NCI-H526 treated with DMSO at 0.1 percent for 48 hours (cell line): ENCODE measurements around the gene DNER.
"Not testable (repeated sequence)": the region's sequence is repeated elsewhere in the genome, so short reads cannot be mapped to it uniquely, and the experiment has no call there.

Source experiments
- DNase-seq: peaks from one replicate; lab custom pipeline; 2025; lab: John Stamatoyannopoulos, UW

DNER gene

DNA sequence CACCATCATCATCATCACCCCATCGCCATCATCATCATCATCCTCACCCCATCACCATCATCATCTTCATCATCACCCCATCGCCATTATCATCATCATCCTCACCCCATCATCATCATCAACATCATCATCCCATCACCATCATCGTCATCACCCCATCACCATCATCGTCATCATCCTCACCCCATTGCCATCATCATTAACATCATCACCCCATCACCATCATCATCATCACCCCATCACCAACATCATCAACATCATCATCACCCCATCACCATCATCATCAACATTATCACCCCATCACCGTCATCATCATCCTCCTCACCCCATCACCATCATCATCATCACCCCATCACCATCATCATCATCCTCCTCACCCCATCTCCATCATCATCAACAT is 151.0 kb downstream of the DNER start:
- no peak for DNase-seq

DNA sequence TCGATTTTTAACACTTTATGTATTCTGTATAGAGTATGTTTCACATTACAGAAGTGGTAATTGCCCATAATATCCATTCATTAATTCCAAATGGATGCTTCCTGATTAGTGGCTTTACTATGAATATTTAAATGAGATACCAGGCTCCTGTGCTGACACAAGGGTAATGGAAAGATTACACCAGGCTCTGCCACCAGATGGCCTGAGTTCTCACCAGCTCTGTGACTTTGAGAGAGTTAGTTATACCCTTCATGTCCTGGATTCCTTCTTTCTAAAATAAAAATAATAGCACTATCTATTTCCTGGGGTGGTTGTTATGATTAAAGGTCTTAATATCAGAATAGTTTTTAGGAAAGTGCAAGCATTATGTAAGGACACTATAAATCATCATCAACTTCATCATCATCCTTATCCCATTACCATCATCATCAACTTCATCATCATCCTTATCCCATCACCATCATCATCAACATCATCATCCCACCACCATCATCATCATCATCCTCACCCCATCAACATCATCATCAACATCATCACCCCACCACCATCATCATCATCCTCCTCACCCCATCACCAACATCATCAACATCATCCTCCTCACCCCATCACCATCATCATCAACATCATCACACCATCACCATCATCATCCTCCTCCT is 151.8 kb downstream of the DNER start:
- no peak for DNase-seq

DNA sequence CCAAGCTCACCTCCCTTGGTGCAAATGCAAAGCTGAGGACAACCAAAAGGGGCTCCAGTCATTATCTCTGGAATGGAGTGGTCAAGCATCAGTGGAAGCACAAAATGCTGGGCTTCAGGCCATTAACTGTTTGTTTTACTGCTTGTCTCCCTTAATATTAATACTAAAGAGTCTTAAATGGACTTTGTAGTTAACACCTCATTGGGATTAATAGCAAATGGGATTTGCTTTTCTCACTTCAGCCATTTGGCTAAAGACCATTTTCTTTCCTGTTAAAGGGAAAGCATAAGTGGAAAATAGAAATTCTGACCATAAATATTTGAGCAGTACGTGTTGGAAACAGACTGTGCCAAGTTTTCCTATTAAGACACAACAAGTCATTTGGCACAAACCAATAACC is 154.4 kb downstream of the DNER start:
- no peak for DNase-seq

DNA sequence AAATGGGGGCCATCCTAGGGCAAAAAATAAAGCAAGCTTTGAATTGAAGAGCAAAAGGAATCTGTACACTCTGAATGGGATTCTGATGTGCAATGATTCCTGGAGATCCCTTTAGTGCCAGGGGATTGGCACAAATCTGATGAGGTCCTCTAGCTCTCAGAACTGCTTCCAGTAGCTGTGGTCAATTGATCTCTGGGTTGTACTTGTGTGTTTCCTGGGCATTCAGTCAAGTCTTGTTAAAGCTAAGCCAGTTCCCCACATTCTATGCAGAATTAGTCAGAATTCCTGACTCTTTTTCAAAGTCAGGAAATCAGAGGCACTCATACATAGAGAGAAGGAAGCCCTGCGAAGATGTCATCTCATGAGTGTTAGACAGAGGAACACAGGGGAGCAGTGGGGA is 161.3 kb downstream of the DNER start:
- no peak for DNase-seq

DNA sequence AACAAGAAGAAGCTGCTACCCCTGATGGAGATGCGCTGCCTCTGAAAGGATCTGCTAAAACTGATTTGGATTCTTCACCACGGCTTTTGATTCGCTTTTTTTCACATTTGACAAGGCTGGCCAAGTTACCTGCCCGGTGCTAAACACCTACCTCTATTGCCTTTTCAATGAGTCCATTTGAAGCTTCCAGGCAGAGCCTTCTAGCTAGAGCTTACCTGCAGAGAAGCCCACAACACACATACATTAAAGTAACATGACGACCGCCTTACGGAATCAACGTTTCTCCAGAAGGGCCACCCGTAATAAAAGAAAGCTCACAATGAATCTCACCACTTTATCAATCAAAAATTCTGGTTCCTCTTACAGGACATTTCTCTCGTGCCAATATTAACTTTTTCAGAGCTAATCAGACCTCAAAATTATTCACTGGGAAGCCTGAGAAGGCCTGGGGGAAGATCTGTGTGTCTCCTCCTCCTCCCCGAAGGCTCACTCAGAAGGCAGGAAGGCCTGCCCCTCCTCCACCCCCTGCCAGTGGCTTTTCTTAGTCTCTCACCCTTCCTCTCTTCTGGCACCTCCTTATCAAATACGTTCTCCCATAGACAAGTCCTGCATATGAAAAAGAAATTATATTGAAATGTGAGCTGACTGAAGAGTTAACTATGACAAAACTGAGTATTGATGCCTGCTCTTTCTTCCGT is 171.0 kb downstream of the DNER start:
- DNase-seq = no peak

DNA sequence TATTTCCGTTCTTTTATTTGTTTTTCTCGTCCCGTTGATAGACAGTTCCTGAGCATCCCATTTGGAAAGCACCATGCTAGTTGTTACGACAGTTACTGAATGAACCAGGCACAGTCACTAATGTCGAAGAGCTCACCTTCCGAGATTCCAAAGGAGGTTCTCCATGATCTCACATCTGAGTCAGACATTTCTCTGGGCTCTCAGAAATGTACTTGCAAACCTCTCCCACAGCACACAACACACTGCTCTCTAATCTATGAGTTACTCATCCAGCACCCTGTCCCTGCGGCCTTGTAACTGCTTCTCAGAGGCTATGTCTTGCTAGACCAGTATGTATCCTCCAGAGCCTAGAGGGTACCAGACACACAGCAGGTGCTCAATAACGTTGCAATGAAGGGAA is 174.7 kb downstream of the DNER start:
- DNase-seq = no peak

DNA sequence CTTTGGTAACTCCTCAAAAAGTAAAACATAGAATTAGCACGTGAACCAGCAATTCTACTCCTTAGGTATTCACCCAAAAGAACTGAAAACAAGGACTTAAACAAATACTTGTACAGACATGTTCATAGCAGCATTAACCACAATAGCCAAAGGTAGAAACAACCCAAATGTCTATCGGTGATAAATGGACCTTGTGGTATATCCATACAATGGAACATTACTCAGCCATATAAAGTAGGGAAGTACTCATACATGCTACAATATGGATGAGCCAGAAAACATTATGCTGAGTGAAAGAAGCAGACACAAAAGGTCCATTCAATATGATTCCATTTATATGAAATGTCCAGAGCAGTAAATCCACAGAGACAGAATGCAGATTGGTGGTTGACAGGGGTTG is 182.8 kb downstream of the DNER start:
- DNase-seq = no peak

DNA sequence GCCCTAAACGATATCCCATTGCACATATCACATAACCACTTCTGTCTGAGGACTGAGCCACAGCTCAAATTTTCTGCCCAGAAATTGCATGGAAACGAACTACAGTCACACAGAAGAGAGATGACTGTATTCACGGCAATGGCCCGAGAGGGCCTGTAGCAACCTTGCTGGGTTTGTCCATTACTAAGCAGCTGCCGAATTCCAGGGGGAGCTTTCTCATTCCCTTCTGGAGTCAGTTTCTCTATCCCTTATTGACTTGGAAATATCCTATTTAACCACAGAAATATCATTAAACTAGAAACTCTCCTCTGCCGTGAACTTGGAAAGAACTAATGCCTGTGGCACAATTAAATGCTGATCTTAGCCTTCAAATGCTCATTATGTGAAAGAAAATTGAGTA is 183.9 kb downstream of the DNER start:
- DNase-seq = no peak

DNA sequence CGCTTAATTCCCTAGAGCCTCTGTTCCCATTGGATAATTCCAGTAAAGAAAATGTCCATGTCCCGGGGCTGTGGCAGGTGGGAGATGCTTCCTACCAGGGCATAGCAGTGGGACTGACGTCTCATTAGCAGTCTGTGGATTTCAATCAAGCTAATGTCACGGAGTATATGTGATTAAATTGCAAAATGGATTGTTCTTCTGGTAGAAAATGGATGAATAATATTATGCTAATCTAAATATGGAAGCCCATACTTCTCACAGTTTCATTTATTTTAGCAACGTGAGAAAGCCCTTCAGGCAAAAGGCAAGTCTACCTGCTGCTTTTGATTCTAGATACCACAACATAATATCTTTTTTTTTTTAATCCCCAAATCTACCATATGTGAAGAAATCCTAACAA is 185.5 kb downstream of the DNER start:
- no peak for DNase-seq

DNA sequence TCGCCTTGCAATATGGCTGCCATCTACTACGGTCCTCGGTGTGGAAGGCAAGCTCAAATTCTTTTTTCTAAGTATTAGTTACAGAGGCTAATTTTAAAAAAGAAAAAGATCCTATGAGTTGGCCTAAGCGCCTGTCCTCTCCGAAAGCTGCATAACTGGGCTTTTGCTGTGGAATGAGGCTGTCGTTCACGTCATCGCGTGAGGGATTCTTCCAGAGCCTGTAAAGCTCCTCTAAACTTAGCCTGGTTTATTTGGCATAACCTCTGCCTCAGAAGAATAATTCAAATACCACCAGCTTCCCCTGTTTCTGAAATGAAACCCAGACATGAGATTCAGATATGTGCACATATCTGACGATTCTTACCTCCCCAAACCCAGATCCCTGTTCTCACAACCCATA is 187.4 kb downstream of the DNER start:
- DNase-seq = no peak

DNA sequence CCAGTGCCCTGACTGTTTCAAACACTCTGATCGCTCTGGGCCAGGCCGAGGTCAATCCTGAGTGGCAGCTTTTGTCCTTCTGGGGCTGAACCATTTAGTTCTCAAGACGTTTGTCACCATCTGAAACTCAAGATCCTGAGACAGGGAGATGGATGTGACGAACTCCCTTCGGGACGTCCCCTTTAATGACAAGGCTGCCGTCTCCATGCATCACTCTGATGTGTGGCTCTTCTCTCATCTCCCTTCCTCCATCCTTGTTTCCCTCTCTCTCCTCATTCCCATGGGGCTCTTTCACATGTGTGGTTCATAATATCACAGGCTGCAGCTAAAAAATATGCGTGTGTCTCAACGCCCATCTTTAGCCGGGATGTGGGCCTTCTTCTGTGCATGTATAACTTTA is 189.6 kb downstream of the DNER start:
- DNase-seq = no peak

DNA sequence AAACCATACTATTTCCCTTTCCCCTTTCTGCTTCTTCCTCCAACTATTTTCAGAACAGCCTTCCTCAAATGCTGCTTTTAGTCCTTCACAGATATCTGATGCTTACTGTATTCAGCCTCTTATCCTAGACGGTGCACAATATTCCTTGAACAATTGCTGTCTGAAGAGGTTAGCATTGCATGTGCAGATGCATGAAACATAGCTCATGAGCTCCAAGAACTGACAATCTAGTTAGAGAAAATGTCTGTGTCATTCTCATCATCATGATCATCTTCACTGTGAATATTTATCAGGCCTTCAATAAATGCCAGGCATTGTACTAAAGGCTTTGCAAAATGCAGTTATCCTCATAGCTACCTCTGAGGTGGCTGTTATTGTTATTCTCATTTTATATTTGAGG is 190.7 kb downstream of the DNER start:
- DNase-seq = no peak

DNA sequence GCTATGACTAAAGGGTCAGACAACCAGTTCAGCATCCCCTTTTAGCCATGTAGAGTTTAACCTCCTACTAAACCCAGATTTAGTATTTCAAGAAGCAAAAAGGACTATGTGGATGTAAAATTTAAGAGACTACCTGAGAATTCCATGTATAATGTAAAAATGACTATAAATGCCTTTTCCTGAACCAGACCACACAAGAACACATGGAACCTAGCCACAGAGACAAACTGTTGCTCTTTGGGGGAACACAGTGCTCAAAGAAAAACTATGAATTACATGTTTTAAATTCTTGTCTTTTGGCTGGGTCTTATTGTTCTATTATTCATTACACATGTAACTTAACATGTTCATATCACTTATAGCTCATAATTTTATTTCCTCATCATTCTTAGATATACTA is 192.8 kb downstream of the DNER start:
- no peak for DNase-seq

DNA sequence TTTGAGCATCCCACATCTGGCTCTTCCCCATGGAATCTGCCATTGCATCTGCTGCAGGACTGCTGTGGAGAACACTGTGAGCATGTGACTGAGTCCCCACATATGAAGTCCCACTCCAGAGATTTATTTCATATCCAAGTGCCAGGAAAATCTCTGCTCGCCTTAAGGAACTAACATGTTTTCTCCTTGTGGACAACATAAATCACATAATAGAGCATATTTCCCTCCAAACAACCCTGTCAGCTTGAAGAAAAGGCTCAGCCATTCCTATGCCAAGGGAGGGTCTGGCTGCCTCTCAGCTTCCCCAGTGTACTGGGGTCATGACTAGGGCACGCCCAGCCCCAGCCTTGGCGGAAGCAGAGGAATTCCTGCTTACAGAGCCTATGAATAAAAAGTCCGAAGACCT is 193.7 kb downstream of the DNER start:
- DNase-seq = no peak

DNA sequence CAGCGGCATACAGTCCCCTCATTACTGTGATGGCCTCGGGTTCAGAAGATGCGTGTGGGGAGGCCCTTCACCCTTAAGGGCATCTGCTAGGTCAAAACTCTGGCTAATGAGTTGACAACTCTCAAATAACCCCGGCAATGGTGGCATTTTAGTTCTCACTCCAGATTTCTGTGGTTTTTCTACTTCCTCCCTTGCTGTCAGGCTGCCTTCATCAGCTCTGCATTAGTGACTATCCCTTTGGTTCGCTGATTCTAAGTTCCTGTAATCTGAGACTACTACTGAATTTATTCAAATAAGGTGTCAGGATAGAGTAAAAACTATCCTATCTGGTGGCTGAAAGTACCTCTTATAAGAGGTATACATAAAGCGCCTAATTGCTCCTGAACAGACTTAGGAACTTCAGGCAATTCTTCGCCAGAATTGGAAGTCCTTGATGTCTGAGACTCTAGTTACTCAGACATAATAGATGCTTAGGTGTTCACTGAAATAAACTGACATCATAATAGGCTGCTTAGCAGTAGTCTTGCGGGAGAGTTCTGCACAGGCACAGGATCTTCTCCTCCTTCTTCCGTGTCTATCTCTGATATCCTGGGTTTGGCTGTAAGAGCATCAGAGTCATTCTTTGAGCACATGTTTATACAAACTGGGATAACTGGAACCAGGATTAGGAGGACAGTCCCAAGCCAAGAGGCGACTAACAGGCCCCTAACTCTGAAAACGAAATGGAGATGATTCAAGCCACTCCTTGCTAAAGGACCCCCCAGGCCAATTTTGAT is 194.5 kb downstream of the DNER start:
- DNase-seq = no peak

DNA sequence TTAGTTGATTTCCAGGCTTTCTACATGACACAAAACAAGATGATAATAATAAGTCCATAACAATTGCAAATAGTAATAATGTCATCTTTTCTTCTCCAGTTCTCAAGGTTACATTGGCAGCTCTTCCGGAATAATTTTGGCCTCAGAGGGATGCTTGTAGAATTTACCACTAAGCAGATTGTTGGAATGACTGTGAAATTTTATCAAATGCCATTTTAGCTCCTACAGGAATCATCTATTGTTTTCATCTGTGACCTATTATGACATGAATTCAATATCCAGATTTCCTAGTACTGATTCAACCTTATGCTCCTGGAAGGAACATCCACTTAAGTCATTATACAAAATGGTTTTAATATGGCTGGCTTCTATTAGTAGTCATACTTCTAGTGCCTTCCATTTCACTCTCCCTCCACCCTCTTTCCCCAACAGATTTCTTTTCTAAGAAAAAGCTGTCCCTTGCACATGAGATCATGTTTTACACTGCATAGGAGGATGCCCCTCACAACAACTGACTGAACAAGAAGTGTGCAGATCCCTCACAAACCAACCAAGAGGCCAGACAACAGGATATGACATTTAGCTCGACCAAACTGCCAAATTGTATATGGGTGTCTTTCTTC is 200.0 kb downstream of the DNER start:
- no peak for DNase-seq

DNA sequence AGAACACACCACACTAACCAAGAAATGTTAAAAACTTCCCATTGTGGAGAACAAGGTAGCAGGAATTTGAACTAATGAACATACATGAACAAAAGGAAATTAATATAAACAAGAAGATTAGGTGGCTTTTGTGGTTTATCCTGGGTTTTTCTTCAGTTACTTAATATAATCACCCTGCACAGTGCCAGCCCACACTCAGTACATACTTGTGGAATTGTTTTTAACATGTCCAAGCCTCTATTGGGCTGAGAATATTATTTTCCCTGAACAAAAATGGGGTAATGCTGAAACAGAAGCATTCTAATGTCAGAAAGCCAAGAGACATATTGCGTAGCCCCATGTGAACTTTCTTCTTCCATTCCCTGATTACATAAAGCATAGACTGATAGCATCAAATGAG is 202.8 kb downstream of the DNER start:
- DNase-seq = no peak

DNA sequence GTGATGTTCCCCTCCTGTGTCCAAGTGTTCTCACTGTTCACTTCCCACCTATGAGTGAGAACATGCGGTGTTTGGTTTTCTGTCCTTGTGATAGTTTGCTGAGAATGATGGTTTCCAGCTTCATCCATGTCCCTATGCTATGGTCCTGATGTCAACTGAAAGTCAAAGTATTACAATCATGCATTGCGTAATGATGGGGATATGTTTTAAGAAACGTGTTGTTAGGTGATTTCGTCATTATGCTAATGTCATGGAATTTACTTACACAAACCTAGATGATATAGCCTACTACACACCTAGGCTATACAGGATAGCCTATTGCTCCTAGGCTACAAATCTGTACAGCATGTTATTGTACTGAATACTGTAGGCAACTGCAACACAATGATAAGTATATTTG is 207.7 kb downstream of the DNER start:
- not testable (repeated sequence) for DNase-seq

DNA sequence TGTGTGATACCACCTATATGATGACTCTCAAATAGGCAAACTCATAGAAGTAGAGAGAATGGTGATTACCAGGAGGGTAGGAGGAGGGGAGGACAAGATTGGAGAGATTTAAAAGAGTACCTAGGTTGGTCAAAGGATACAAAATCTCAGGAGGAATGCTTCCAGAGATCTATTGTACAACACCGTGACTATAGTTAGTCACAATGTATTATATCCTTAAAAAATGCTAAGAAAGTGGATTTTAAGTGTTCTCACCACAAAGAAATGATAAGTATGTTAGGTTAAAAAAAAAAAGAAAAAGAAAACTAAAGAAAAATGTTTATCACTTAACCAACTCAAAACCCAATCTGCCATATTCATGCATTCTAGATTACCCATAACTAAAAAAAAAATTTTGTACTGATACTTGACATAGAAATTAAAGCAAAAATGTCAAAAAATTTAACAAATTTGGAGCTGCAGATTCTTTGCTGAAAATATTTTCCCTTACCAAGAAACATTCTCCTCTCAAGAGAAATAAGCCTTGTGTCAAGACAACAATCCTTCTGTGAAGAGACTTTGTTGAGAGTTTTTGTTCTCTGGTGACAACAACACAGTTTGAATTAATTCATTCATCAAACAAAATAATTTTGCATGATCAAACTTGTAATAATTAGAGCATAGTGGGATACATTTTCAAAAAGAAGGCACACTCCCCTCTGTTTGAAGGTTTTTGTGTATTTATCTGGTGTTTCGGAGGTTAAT is 213.1 kb downstream of the DNER start:
- no peak for DNase-seq

DNA sequence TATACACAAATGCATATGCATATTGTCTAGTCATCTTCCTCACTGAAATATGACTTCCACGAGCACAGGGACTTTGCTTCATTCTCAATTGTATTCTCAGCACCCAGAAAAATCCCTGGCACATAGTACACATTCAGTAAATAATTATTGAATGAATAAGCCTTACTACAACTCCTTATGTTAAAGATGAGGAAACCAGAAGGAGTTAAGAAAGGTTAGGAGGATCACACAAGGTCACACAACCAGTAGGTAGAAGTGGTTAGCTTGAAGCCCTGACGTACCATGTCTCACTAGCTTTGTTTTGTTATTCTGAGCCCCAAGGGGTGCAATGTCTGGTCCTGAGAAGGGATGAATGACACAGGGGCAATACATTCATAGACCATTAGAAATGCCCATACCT is 222.3 kb downstream of the DNER start:
- no peak for DNase-seq

DNA sequence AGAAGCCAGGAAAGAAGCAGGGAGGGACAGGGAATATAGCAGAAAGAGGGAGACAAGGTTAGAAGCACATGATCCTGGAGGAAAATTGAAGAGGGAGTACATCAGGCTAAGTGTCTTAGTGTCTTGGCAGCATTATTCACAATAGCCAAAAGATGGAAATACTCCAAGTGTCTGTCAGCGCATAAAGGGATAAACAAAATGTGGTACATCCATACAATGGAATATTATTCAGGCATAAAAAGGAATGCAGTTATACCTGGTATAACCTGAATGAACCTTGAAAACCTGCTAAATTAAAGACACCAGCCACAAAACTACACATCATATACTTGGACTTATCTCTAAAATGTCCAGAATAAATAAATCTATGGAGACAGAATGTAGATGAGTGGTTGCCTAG is 224.2 kb downstream of the DNER start:
- DNase-seq = no peak

DNA sequence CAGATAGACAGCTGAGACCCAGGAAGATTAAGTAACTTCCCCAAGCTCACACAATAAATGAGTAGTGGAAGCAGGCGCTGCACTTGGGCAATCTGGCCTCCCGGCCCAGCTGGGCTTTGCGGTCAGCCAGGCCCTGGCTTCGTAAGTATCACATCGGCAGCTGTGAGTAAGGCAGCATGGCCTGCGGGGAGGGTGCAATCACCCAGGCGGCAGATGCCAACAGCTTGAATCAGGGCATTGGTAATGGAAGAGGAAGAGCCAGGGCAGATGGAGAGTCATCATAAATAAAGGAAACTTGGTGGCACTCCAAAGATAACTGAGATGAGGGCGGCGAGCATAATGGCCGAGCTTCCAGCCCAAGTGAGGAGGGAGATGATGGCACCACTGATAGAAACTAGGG is 225.3 kb downstream of the DNER start:
- no peak for DNase-seq
